Transverse colon (tissue), 4 donors: Measurements from ENCODE around the gene PCLO.
"Not testable (repeated sequence)": the region's sequence is repeated elsewhere in the genome, so short reads cannot be mapped to it uniquely, and the experiment has no call there.

Experiments
- POLR2AphosphoS5 ChIP-seq, 3 donors: sonication (generic); formaldehyde crosslinking; IDR thresholded peaks; one replicate each; pipeline ENCODE4 v1.6.1; 2016; ENCODE audit warnings: antibody characterized with exemption in 3 of 3
- TF ChIP-seq, protein P1 (sequence below), 5 experiments: fragments of 200-600 bp in 3 of 5; fragments of 450-650 bp in 2 of 5; sonication (generic) in 3 of 5; IDR thresholded peaks; 1 replicate in 2 of 5; 2 replicates in 3 of 5; pipeline ENCODE4 v1.5.1; 2016 to 2017; ENCODE audit warnings: antibody characterized with exemption in 5 of 5, inconsistent platforms in 3 of 5, mild to moderate bottlenecking in 2 of 5, moderate library complexity in 1 of 5

DNA sequence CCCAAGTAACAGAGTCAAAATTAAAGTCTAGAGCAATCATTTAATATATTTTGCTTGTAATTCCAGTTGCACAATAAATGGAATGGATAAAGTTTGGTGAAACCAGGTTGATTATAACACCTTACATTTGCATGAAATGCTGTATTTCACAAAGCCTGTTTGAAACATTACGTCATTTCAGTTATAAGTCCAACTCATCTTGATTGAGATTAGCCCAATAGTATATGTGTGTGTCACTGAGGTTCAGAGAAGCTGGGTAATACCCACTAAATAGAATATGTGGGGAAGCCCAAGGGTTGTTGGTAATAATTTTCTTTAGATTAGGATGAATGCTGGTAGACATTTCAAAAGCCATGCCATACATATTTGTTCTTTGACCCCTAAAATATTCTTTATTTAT lies 456.3 kb downstream of the PCLO start:
- TF ChIP-seq, protein P1, sequence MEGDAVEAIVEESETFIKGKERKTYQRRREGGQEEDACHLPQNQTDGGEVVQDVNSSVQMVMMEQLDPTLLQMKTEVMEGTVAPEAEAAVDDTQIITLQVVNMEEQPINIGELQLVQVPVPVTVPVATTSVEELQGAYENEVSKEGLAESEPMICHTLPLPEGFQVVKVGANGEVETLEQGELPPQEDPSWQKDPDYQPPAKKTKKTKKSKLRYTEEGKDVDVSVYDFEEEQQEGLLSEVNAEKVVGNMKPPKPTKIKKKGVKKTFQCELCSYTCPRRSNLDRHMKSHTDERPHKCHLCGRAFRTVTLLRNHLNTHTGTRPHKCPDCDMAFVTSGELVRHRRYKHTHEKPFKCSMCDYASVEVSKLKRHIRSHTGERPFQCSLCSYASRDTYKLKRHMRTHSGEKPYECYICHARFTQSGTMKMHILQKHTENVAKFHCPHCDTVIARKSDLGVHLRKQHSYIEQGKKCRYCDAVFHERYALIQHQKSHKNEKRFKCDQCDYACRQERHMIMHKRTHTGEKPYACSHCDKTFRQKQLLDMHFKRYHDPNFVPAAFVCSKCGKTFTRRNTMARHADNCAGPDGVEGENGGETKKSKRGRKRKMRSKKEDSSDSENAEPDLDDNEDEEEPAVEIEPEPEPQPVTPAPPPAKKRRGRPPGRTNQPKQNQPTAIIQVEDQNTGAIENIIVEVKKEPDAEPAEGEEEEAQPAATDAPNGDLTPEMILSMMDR (IDR thresholded peaks at IDR 0.05) = not testable (repeated sequence)
- not testable (repeated sequence) for TF ChIP-seq POLR2AphosphoS5 (IDR thresholded peaks at IDR 0.05)
